Panc1 (cell line): ENCODE measurements around the gene HEPHL1. TPM values are rescaled to one million over a fixed set of nuclear protein-coding genes. Genes with fewer than 3 reads are reported as not detected.
A peak's percentile ranks its signal among the peaks of the same experiment; 100 is the strongest.

Experiments
- ATAC-seq: fragments of 200-7000 bp; cut with Tn5 transposase; 2 replicates; pipeline ENCODE4 v1.9.1; 2020; ENCODE audit warnings: mild to moderate bottlenecking, moderate library complexity
- BruUV-seq: library from RNA; stranded (reverse); fragments of 400-500 nt; replicated peaks from 2 replicates; lab custom pipeline; 2021; lab: Mats Ljungman, UMichigan
- CTCF ChIA-PET: fragments of 300-600 bp; sonication (Branson Sonifier 250); formaldehyde crosslinking; loops from one replicate; lab custom pipeline; 2022; ENCODE audit warnings: antibody characterized with exemption; lab: Charles Lee
- POLR2A ChIA-PET: fragments of 300-600 bp; sonication (Branson Sonifier 250); formaldehyde crosslinking; loops from one replicate; lab custom pipeline; 2022; ENCODE audit warnings: antibody characterized with exemption; lab: Charles Lee
- DNase-seq: peaks from one replicate; pipeline ENCODE4 v3.0.0-alpha.2; 2010; ENCODE audit warnings: low read depth, low spot score
- H3K27ac ChIP-seq: 2 replicates; pipeline ENCODE4 v1.5.1; 2011; ENCODE audit warnings: mild to moderate bottlenecking, low read length, inconsistent platforms
- H3K27me3 ChIP-seq: fragments of 200-500 bp; sonication (Bioruptor generic); 2 replicates; pipeline ENCODE4 v1.6.0; 2014; ENCODE audit warnings: low read length, inconsistent platforms; ENCODE audit not compliant: control insufficient read depth, insufficient read depth
- H3K36me3 ChIP-seq: fragments of 200-500 bp; sonication (Bioruptor generic); 2 replicates; pipeline ENCODE4 v1.5.1; 2014; ENCODE audit warnings: inconsistent platforms, mild to moderate bottlenecking, low read length, moderate library complexity; ENCODE audit not compliant: control insufficient read depth, insufficient read depth
- H3K4me1 ChIP-seq: 2 replicates; pipeline ENCODE4 v1.5.1; 2011; ENCODE audit warnings: inconsistent platforms, mild to moderate bottlenecking, low read length, moderate library complexity; ENCODE audit not compliant: control insufficient read depth, insufficient read depth
- H3K4me3 ChIP-seq, 2 experiments: 2 replicates each; pipeline ENCODE4 v1.5.1; 2011 to 2012; ENCODE audit warnings: low read depth in 2 of 2, low read length in 2 of 2, mild to moderate bottlenecking in 2 of 2, inconsistent platforms in 1 of 2, moderate library complexity in 1 of 2
- H3K9me3 ChIP-seq: fragments of 200-500 bp; sonication (Bioruptor generic); 2 replicates; pipeline ENCODE4 v1.5.1; 2014; ENCODE audit warnings: low read depth, mild to moderate bottlenecking, inconsistent platforms, low read length, moderate library complexity; ENCODE audit not compliant: control insufficient read depth, insufficient read depth
- CTCF ChIP-seq: fragments of 450-650 bp; IDR thresholded peaks from 2 replicates; pipeline ENCODE4 v1.5.1; 2017; ENCODE audit warnings: mild to moderate bottlenecking
- POLR2AphosphoS5 ChIP-seq: IDR thresholded peaks from 2 replicates; pipeline ENCODE4 v1.6.1; 2012; ENCODE audit warnings: mild to moderate bottlenecking, low read depth, low read length, moderate library complexity
- SIN3A ChIP-seq: IDR thresholded peaks from 2 replicates; pipeline ENCODE4 v1.6.1; 2012; ENCODE audit warnings: low read depth, mild to moderate bottlenecking, low read length, moderate library complexity, borderline replicate concordance; ENCODE audit not compliant: insufficient read depth
- TCF7L2 ChIP-seq: IDR thresholded peaks from 2 replicates; pipeline ENCODE4 v1.6.1; 2011; ENCODE audit warnings: mild to moderate bottlenecking, low read depth, low read length, inconsistent platforms
- in situ Hi-C: cut with HindIII; loops from 2 replicates; pipeline ENCODE4 v1.10.0; 2016; ENCODE audit warnings: low sequenced_read_pairs, low pct_unique_long_range_greater_than_20kb
- intact Hi-C: fragments of 100-400 bp; cut with micrococcal nuclease; formaldehyde crosslinking; loops from one replicate; pipeline ENCODE4 v1.10.0; 2022; ENCODE audit not compliant: unreplicated experiment
- total RNA-seq: library from RNA; stranded (reverse); gene quantifications from one replicate; pipeline ENCODE4 v1.2.1, GENCODE V29; 2021; ENCODE audit not compliant: unreplicated experiment
- TF ChIP-seq, protein P1 (sequence below), 2 experiments: IDR thresholded peaks; 2 replicates each; pipeline ENCODE4 v1.6.1; 2011 to 2012; ENCODE audit warnings: low read depth in 2 of 2, control low read depth in 1 of 2, low read length in 1 of 2, mild to moderate bottlenecking in 1 of 2, moderate library complexity in 1 of 2; ENCODE audit not compliant: insufficient read depth in 1 of 2

HEPHL1 gene
- total RNA-seq, 1 experiment from 2014 or later = not detected

- ChIA-PET CTCF (no interaction called here), POLR2A (interaction anchor here (0.5 kb wide), 1 partner anchor 17 kb away, joined by 3 read pairs; no protein-coding TSS in a partner anchor)
- BruUV-seq = no TSS peak
- in situ Hi-C loops (no loop called here), intact Hi-C loops (no loop called here)
- H3K4me3 ChIP-seq = no peak overlapping the region
- H3K27ac ChIP-seq = peak overlapping the region; percentile 59; the same call in 1 of the 2 replicates
- TF ChIP-seq, protein P1, sequence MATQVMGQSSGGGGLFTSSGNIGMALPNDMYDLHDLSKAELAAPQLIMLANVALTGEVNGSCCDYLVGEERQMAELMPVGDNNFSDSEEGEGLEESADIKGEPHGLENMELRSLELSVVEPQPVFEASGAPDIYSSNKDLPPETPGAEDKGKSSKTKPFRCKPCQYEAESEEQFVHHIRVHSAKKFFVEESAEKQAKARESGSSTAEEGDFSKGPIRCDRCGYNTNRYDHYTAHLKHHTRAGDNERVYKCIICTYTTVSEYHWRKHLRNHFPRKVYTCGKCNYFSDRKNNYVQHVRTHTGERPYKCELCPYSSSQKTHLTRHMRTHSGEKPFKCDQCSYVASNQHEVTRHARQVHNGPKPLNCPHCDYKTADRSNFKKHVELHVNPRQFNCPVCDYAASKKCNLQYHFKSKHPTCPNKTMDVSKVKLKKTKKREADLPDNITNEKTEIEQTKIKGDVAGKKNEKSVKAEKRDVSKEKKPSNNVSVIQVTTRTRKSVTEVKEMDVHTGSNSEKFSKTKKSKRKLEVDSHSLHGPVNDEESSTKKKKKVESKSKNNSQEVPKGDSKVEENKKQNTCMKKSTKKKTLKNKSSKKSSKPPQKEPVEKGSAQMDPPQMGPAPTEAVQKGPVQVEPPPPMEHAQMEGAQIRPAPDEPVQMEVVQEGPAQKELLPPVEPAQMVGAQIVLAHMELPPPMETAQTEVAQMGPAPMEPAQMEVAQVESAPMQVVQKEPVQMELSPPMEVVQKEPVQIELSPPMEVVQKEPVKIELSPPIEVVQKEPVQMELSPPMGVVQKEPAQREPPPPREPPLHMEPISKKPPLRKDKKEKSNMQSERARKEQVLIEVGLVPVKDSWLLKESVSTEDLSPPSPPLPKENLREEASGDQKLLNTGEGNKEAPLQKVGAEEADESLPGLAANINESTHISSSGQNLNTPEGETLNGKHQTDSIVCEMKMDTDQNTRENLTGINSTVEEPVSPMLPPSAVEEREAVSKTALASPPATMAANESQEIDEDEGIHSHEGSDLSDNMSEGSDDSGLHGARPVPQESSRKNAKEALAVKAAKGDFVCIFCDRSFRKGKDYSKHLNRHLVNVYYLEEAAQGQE (IDR thresholded peaks at IDR 0.05; ENCODE audit: insufficient read depth in 1 of 2, low read depth in 2 of 2, low read length in 1 of 2) = no peak
- TF ChIP-seq SIN3A (no peak), CTCF (no peak), TCF7L2 (no peak), POLR2AphosphoS5 (no peak)
- DNase-seq (peak; percentile 76), ATAC-seq (peak; percentile 96)
- H3K36me3 ChIP-seq = no peaks in the 10 kb centered on the region
- no peaks in the 10 kb centered on the region for H3K9me3 ChIP-seq
- no peaks in the 10 kb centered on the region for H3K27me3 ChIP-seq
- peaks cover 67% of the 10 kb centered on the region for H3K4me1 ChIP-seq
Observed at GRCh38 chr11:94151903-94152677, 130.9 kb downstream of the HEPHL1 start.

GRCh38 chr11:94152678-94153065 lies 131.5 kb downstream of the HEPHL1 start:
- intact Hi-C loops (no loop called here), in situ Hi-C loops (no loop called here)
- no peaks in the 10 kb centered on the region for H3K27me3 ChIP-seq
- no peaks in the 10 kb centered on the region for H3K36me3 ChIP-seq
- no peak overlapping the region for H3K4me3 ChIP-seq
- BruUV-seq = no TSS peak
- DNase-seq = no peak
- H3K9me3 ChIP-seq = no peaks in the 10 kb centered on the region
- peaks cover 66% of the 10 kb centered on the region for H3K4me1 ChIP-seq
- ATAC-seq = no peak
- TF ChIP-seq, protein P1 (IDR thresholded peaks at IDR 0.05; ENCODE audit: insufficient read depth in 1 of 2, low read depth in 2 of 2, low read length in 1 of 2) = no peak
- no peak for TF ChIP-seq SIN3A
- no peak for TF ChIP-seq CTCF
- no peak for TF ChIP-seq TCF7L2
- TF ChIP-seq POLR2AphosphoS5 = no peak
- ChIA-PET POLR2A (interaction anchor here (0.5 kb wide), 1 partner anchor 16 kb away, joined by 3 read pairs; no protein-coding TSS in a partner anchor), CTCF (interaction anchor here (0.5 kb wide), 1 partner anchor 137 kb away, joined by 3 read pairs; no protein-coding TSS in a partner anchor)
- peak overlapping the region; percentile 3; the same call in 1 of the 2 replicates for H3K27ac ChIP-seq
